Measurements from ENCODE around the gene TBC1D23. TPM values are rescaled to one million over a fixed set of nuclear protein-coding genes. Genes with fewer than 3 reads are reported as not detected.
"Not testable (repeated sequence)": the region's sequence is repeated elsewhere in the genome, so short reads cannot be mapped to it uniquely, and the experiment has no call there.

The TBC1D23 gene
- total RNA-seq, 1 donor from 2014 or later, result 62.2 TPM

- Mint-ChIP-seq H3K27me3 (ENCODE audit: low read depth, unreplicated experiment) (no peaks in the 10 kb centered on the region), H3K4me3 (ENCODE audit: unreplicated experiment) (no peak overlapping the region), H3K4me1 (ENCODE audit: low read depth, unreplicated experiment) (no peaks in the 10 kb centered on the region), H3K36me3 (ENCODE audit: low read depth, unreplicated experiment) (peaks cover 5% of the 10 kb centered on the region), H3K27ac (ENCODE audit: unreplicated experiment) (no peak overlapping the region), H3K9me3 (ENCODE audit: unreplicated experiment) (peaks cover 7% of the 10 kb centered on the region)
- H3K4me1 ChIP-seq (ENCODE audit: insufficient read depth, low read length), result no peaks in the 10 kb centered on the region
- no peak overlapping the region for H3K9ac ChIP-seq (ENCODE audit: low read length)
- H3K27ac ChIP-seq (ENCODE audit: low read depth, low read length), result no peak overlapping the region
- FAIRE-seq (no peak), DNase-seq (ENCODE audit: low read depth) (no peak)
- H3K4me3 ChIP-seq (ENCODE audit: insufficient read depth, low read depth, low read length), result no peak overlapping the region
- H3K27me3 ChIP-seq (ENCODE audit: insufficient read depth, low read length), result no peaks in the 10 kb centered on the region
- H3K4me2 ChIP-seq (ENCODE audit: low read length), result no peak overlapping the region
- H2AFZ ChIP-seq (ENCODE audit: low read depth, low read length), result no peak overlapping the region
- H3K79me2 ChIP-seq (ENCODE audit: insufficient read depth, low read length), result no peaks in the 10 kb centered on the region
- no peak for TF ChIP-seq EZH2 (IDR thresholded peaks at IDR 0.05; ENCODE audit: insufficient read depth, low read length)
- TF ChIP-seq CTCF (IDR thresholded peaks at IDR 0.05; ENCODE audit: insufficient read depth, low read depth, low read length), result no peak
- H3K36me3 ChIP-seq (ENCODE audit: insufficient read depth, low read length), result no peaks in the 10 kb centered on the region
- H3K9me3 ChIP-seq (ENCODE audit: insufficient read depth, low read depth, low read length), result peaks cover 10% of the 10 kb centered on the region
- no peaks in the 10 kb centered on the region for H4K20me1 ChIP-seq (ENCODE audit: insufficient read depth, low read length)
These were observed 22.2 kb upstream of the TBC1D23 start for GRCh38 chr3:100238599-100238998.

- H2AFZ ChIP-seq (ENCODE audit: low read depth, low read length); H4K20me1 ChIP-seq (ENCODE audit: insufficient read depth, low read length); H3K27me3 ChIP-seq (ENCODE audit: insufficient read depth, low read length); H3K27ac ChIP-seq (ENCODE audit: low read depth, low read length); H3K4me1 Mint-ChIP-seq (ENCODE audit: low read depth, unreplicated experiment); H3K27me3 Mint-ChIP-seq (ENCODE audit: low read depth, unreplicated experiment); DNase-seq (ENCODE audit: low read depth); H3K4me3 ChIP-seq (ENCODE audit: insufficient read depth, low read depth, low read length); FAIRE-seq; H3K4me3 Mint-ChIP-seq (ENCODE audit: unreplicated experiment); H3K9me3 Mint-ChIP-seq (ENCODE audit: unreplicated experiment); H3K27ac Mint-ChIP-seq (ENCODE audit: unreplicated experiment); H3K79me2 ChIP-seq (ENCODE audit: insufficient read depth, low read length); H3K9me3 ChIP-seq (ENCODE audit: insufficient read depth, low read depth, low read length); H3K9ac ChIP-seq (ENCODE audit: low read length); H3K36me3 ChIP-seq (ENCODE audit: insufficient read depth, low read length); H3K4me2 ChIP-seq (ENCODE audit: low read length); H3K36me3 Mint-ChIP-seq (ENCODE audit: low read depth, unreplicated experiment): not testable (repeated sequence)
- H3K4me1 ChIP-seq (ENCODE audit: insufficient read depth, low read length), result peaks cover 11% of the 10 kb centered on the region
These were observed 18.3 kb upstream of the TBC1D23 start for GRCh38 chr3:100242471-100242870.

- Mint-ChIP-seq H3K27ac (ENCODE audit: unreplicated experiment) (no peak overlapping the region), H3K27me3 (ENCODE audit: low read depth, unreplicated experiment) (no peaks in the 10 kb centered on the region), H3K9me3 (ENCODE audit: unreplicated experiment) (no peaks in the 10 kb centered on the region), H3K4me1 (ENCODE audit: low read depth, unreplicated experiment) (peaks cover 7% of the 10 kb centered on the region), H3K4me3 (ENCODE audit: unreplicated experiment) (no peak overlapping the region), H3K36me3 (ENCODE audit: low read depth, unreplicated experiment) (peaks cover 5% of the 10 kb centered on the region)
- DNase-seq (ENCODE audit: low read depth) (no peak), FAIRE-seq (no peak)
- Histone ChIP-seq H3K9me3 (ENCODE audit: insufficient read depth, low read depth, low read length) (no peaks in the 10 kb centered on the region), H4K20me1 (ENCODE audit: insufficient read depth, low read length) (no peaks in the 10 kb centered on the region), H3K4me1 (ENCODE audit: insufficient read depth, low read length) (peaks cover 11% of the 10 kb centered on the region), H3K27ac (ENCODE audit: low read depth, low read length) (no peak overlapping the region), H3K36me3 (ENCODE audit: insufficient read depth, low read length) (no peaks in the 10 kb centered on the region), H3K27me3 (ENCODE audit: insufficient read depth, low read length) (no peaks in the 10 kb centered on the region), H3K4me3 (ENCODE audit: insufficient read depth, low read depth, low read length) (no peak overlapping the region), H3K79me2 (ENCODE audit: insufficient read depth, low read length) (no peaks in the 10 kb centered on the region), H3K9ac (ENCODE audit: low read length) (no peak overlapping the region), H3K4me2 (ENCODE audit: low read length) (no peak overlapping the region), H2AFZ (ENCODE audit: low read depth, low read length) (no peak overlapping the region)
- no peak for TF ChIP-seq CTCF (IDR thresholded peaks at IDR 0.05; ENCODE audit: insufficient read depth, low read depth, low read length)
- TF ChIP-seq EZH2 (IDR thresholded peaks at IDR 0.05; ENCODE audit: insufficient read depth, low read length), result no peak
These were observed 16.5 kb upstream of the TBC1D23 start for GRCh38 chr3:100244264-100244663.

All from astrocyte (in vitro differentiated cells and primary cell).